GM21526 (cell line): ENCODE data around the gene UBE2U.
"Not testable (repeated sequence)": the region's sequence is repeated elsewhere in the genome, so short reads cannot be mapped to it uniquely, and the experiment has no call there.

Experiments
- ATAC-seq: cut with Tn5 transposase; IDR thresholded peaks from one replicate; pipeline ENCODE4 v1.9.1; 2021; ENCODE audit warnings: moderate library complexity; ENCODE audit not compliant: unreplicated experiment, low FRiP score

UBE2U gene

DNA sequence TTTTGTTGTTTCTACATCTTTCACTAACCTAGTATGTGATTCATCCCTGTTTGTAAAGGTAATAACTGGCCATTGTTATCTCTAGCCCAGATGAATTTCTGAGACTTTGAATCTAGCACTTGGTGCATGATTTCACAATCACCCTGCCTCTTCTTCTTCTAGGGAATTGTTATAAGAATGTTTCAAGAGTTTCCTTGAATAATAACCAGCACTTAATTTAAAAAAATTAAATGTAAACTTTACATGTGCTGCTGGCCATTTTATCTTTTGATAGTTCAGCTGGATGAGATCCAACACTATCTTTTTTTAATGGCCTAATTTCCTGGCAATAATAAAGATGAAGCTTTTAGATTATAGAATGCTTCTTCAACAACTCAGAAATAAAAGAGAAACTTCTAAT, 31.8 kb downstream of the UBE2U start:
- no peak for ATAC-seq

DNA sequence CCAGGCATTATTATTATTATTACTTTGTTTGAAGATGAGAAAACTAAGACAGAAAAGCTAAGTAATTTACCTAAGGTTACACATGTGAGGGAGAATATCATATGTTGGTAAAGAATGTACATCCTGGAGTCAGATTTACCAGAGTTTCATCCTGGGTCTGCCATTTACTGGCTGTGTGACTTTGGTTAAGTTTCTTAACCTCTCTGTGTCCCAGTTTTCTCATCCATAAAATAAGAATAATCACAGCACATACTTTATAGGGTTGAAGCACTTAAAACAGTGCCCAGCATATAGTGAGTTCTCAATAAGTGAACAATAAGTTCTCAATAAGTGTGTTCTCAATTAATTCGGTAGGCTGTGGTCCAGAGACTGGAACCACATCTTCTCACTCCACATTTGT, 32.5 kb downstream of the UBE2U start:
- ATAC-seq, result no peak

GRCh38 chr1:64236541-64236954, 33.1 kb downstream of the UBE2U start:
- ATAC-seq, result no peak

DNA sequence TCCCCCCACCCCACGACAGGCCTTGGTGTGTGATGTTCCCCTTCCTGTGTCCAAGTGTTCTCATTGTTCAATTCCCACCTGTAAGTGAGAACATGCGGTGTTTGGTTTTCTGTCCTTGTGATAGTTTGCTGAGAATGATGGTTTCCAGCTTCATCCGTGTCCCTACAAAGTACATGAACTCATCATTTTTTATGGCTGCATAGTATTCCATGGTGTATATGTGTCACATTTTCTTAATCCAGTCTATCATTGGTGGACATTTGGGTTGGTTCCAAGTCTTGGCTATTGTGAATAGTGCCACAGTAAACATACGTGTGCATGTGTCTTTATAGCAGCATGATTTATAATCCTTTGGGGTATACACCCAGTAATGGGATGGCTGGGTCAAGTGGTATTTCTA, 36.1 kb downstream of the UBE2U start:
- ATAC-seq, result not testable (repeated sequence)

DNA sequence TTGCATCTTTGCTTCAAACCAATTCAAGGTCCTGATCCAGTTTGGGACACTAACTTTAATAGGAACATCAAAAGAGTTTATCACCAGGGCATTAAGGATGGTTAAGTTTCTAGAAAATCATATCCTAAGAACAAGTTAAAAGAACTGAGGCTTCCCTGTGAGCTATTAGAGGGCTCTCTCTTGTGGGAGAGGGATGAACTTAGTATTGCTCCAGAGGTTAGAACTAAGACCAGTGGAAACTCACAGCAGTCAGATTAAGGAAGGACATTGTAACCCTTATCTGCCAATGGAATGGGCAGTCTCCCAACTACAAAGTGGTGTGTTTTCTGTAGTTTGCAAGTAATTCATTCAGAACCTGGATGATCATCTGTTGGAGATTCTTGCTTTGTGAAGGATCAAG, 36.8 kb downstream of the UBE2U start:
- no peak for ATAC-seq

DNA sequence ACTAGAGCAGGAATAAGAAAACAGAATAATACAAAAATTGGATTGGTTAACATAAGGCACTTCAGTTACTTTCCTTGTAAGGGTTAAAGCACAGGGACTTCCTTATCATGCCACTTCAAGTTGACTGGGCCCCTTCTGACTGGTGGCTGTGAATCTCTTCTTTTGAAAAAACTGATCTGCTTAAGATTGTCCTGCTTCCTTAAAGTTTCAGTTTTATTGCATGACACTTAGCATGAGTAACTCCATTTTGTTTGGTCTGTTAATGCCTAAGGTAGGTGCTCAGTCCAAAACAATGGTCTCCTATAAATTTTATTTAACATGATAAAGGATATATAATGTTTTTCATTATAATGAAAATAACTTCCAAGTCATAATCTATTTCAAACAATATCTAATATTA, 37.6 kb downstream of the UBE2U start:
- no peak for ATAC-seq

DNA sequence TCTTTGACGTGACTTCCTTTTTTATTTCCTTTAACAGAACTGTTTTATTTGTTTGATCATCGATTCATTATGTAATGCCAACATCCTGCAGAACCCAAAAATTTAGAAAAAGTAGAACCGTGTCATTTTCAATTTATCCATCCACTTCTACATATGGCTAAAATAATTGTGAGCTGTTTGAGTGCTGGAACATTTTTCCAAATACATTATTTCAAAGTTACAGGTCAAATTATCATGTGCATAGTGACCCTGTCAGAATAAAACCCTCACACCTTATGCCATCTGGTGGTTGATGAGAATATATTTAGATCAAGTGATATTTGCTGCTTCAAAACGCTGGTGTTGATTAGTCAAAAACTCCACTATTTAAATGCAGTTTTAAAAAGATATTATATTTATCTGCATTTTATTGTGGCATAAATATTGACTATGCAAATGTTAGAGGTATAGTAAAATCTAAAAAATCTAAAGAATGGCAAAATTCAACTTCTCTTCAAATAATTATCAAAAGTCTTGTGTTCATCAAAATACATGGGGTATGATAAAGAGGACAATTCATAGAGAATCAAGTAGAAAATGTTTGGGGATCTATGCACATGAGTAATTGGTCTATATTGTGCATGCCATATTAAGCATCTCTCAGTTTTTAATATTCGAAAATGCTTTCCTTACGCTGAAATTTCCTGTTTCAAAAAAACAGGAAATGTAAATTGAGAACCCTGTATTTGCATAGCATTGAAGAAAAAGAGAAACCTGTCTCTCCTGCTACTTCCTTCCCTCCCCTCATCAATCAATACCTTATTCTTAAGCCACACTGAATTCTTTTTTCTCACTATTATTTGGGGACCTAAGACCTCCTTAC, 39.7 kb downstream of the UBE2U start:
- no peak for ATAC-seq

DNA sequence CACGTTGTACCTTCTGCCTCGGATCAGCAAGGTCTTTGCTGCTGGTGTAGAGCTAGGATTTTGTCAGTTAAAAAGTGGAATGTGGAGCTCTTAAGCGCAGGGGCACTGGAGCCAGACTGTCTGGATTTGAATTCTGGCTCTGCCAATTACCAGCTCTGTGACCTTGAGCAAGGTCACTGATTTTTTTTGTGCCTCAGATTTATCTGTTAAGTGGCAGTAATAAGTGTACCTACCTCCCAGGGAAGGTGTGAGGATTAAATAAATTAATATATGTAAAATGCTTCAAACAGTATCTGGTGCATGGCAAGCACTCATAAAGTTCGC, 40.3 kb downstream of the UBE2U start:
- no peak for ATAC-seq

GRCh38 chr1:64245495-64245894, 42.1 kb downstream of the UBE2U start:
- no peak for ATAC-seq

GRCh38 chr1:64246294-64246917, 43.0 kb downstream of the UBE2U start:
- no peak for ATAC-seq

- no peak for ATAC-seq
Observed at GRCh38 chr1:64248065-64248464, 44.6 kb downstream of the UBE2U start.

DNA sequence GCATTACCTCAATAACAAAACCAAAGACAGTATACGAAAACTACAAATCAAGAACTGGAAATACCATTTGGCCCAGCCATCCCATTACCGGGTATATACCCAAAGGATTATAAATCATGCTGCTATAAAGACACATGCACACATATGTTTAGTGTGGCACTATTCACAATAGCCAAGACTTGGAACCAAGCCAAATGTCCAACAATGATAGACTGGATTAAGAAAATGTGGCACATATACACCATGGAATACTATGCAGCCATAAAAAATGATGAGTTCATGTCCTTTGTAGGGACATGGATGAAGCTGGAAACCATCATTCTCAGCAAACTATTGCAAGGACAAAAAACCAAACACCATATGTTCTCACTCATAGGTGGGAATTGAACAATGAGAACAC, 47.0 kb downstream of the UBE2U start:
- ATAC-seq, result not testable (repeated sequence)

DNA sequence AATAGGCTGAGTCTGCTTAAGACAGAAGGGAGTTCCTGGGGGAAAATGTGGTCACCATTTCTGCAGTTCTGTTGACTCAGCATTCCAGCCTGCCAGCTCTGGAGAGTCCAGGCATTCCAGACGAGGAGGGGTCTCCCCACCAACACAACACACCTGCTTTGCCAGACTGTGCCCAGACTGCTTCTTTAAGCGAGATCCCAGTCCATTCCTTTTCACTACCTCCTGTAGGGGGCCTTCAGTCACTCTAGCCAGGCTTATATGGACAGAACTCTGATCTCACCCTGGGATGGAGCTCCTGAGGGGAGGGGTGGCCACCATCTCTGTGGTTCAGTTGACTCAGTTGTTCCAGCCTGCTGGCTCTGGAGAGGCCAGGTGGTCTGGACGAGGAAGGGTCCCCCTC, 48.5 kb downstream of the UBE2U start:
- no peak for ATAC-seq

DNA sequence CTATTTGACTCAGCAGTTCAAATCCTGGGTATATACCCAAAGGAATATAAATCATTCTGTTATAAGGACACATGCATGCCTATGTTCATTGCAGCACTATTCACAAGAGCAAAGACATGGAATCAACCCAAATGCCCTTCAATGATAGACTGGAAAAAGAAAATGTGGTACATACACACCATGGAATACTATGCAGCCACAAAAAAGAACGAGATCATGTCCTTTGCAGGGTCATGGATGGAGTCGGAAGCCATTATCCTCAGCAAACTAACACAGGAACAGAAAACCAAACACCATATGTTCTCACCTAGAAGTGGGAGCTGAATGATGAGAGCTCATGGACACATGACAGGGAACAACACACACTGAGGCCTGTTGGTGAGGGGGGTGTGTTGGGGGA, 53.8 kb downstream of the UBE2U start:
- not testable (repeated sequence) for ATAC-seq

GRCh38 chr1:64258444-64258843, 55.0 kb downstream of the UBE2U start:
- ATAC-seq, result not testable (repeated sequence)

DNA sequence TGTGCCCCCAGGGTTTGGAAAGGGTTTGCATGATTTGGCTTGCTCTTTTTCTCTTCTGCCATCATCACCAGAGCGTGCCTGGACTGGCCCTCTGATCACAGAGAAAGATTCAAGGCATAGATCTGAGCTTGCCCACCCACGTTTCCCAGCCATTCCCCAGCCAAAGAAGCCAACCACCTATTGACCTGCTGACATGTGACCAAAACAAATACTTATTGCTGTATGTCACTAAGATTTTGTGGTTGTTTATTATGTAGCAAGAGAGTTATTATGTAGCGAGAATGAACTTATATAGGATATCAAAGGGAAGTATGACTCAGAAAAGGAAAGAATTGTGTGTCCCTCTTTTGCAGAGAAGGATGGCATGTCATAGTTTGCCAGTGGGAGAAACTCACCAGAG, 59.9 kb downstream of the UBE2U start:
- no peak for ATAC-seq

DNA sequence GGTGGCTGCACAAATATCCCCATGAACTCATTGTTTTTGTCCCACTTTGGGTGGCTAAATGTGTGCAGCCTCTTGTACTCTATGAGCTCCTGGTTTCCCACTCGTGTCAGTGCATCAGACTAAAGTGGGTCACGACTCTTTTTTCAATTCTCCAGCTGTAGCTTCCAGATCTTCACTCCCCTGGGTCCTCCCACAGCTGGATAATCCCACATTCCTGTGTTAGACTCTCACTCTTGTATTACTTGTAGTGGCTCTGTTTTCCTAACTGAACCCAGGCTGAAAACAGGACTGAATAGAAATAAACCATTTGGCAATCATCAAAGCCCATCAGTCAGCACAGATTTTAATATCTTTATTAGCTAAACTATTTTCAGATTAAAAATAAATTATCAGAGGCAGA, 60.4 kb downstream of the UBE2U start:
- no peak for ATAC-seq

- no peak for ATAC-seq
Observed at GRCh38 chr1:64265141-64265540, 61.7 kb downstream of the UBE2U start.

DNA sequence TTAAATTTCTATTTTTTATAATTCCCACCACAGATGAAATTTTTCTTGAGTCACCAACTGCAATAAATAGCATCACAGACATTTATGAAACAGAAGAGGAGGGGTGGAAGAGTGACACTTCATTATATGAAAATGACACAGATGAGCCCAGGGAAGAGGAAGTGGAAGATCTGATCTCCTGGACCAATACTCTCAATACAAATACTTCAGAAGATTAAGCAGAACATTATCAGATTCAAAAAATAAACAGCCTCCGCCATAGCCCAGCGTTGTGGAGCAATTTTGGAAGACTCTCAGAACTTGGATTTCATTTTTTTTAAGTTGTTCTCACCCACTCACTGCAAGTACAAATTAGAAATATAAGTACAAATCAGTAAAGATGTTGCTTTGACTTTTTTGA, 63.6 kb downstream of the UBE2U start:
- ATAC-seq, result no peak

DNA sequence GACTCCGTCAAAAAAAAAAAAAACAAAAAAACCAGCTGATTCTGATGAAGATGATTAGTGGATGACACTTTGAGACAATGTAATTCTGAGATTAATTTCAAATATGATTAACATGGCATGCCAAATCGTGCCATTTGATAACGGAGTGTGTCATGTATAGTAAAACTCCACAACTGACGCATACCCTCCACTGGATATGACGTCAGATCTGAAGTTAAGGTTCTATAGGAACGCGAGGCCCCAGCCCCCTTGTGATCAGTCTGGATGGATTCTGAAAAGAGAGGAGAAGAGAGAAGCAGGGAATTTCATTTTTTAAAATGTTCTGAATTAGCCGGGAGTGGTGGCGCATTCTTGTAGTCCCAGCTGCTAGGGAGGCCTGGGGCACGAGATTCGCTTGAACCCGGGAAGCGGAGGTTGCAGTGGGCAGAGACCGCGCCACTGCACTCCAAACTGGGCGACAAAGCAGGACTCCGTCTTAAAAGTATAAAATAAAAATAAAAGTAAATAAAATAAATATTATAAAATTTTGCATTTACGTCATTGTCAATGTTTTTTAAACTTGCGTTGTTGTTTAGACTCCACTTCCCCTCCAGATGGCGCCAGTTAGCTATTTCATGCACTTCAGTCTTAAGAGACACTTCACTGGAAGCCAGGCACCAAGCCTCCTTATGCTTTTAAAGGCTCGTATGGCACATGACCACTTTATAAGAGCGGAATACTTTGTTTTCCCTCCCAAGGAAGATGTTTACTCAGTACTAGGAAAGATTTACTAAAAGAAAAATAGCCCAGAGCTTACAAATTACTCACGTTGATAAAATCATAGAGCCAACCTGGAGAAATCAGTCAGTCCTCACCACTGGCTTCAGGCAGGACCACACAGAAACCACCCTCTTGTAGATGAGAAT, 65.5 kb downstream of the UBE2U start:
- no peak for ATAC-seq

DNA sequence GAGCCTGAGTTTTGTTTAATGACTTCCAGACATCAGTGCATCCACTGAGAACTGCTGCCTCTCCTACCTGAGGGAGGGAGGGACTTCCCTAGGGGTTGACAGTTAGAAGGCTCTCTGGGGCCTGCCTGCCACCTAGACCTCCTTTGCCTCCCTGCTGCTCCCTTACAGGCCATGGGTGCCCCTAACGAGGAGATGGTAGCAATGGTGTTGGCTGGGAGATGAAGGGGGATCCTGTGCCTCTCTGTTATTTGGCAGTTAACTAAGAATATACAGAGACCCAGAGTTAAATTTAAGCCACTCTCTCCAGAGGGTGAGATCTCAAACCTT, 66.1 kb downstream of the UBE2U start:
- ATAC-seq, result no peak
